Skin epidermis (tissue), 12 donors: ENCODE data around the gene EDN3.
"Not testable (repeated sequence)": the region's sequence is repeated elsewhere in the genome, so short reads cannot be mapped to it uniquely, and the experiment has no call there.

Experiments
- H3K27ac ChIP-seq, 21 experiments: fragments of 200-600 bp; sonication (generic) in 11 of 21; one replicate each; pipeline ENCODE4 v1.5.0; 2020; ENCODE audit warnings: mild to moderate bottlenecking in 3 of 21, inconsistent platforms in 2 of 21, moderate library complexity in 2 of 21
- H3K4me3 ChIP-seq, 7 experiments: fragments of 200-600 bp; sonication (generic) in 2 of 7; one replicate each; pipeline ENCODE4 v1.5.0; 2020; ENCODE audit warnings: inconsistent platforms in 2 of 7, mild to moderate bottlenecking in 2 of 7, moderate library complexity in 1 of 7

The EDN3 gene

DNA sequence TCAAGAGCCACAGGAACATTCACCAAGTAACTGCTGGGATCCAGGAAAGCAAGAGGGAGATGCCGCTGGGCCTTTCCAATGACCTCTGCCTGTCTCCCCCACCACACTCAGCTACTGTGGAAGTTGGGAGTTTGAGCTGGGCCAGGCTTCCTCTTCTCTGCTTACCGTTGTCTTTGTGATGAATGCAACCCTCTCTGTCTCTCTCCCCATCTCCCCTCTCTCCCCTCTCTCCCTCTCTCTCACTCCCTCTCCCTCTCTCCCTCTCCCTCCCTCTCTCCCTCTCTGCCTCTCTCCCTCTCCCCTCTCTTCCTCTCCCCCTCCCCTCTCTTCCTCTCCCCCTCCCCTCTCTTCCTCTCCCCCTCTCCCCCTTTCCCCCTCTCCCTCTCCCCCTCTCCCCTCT, 54.8 kb downstream of the EDN3 start:
- Histone ChIP-seq H3K4me3 (no peak overlapping the region), H3K27ac (no peak overlapping the region)

DNA sequence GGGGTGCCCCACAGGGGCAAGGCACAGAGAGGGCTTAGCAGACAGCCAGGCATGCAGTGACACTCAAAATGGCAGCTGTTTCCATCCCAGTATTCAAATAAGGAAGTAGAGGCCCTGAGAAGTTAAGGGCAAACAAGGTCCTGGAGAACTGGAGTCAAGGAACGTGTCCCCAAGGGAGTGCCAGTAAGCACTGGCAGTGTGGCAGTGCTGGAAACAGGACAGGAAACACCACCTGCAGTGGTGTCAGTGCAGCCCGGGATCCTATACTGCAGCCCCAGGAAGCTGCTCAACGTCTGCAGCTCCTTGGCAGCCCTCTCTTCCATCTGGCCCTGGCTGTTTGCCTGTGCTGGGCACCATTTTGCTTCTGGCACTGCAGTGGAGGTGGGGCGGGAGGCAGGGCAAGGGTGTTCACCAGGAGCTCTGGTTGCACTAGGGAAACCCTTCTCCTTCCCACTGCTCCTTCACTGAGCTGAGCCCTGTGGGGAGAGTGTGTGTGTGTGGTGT, 56.3 kb downstream of the EDN3 start:
- no peak overlapping the region for H3K4me3 ChIP-seq

DNA sequence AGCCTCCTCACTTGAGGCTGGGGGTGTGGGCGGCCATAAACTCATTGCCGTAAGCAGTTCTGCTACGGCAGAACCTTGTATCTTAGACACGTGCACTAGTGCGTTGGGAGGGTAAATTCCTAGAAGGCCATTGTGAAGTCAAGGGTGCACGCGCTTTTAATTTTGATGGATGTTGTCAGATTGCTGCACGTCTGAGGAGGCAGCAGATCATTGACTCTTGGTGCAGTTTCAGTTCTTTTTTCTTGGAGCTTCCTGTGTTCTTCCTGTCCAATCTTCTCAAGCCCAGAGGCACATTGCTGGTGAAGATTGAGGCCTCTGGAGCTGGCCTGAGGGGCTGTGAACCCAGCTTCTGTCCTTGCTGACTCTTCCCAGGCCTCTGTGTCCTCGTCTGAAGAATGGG, 58.4 kb downstream of the EDN3 start:
- not testable (repeated sequence) for H3K27ac ChIP-seq, H3K4me3 ChIP-seq

More for the DNA sequence above, 56.3 kb downstream of the EDN3 start:
- no peak overlapping the region for H3K27ac ChIP-seq

DNA sequence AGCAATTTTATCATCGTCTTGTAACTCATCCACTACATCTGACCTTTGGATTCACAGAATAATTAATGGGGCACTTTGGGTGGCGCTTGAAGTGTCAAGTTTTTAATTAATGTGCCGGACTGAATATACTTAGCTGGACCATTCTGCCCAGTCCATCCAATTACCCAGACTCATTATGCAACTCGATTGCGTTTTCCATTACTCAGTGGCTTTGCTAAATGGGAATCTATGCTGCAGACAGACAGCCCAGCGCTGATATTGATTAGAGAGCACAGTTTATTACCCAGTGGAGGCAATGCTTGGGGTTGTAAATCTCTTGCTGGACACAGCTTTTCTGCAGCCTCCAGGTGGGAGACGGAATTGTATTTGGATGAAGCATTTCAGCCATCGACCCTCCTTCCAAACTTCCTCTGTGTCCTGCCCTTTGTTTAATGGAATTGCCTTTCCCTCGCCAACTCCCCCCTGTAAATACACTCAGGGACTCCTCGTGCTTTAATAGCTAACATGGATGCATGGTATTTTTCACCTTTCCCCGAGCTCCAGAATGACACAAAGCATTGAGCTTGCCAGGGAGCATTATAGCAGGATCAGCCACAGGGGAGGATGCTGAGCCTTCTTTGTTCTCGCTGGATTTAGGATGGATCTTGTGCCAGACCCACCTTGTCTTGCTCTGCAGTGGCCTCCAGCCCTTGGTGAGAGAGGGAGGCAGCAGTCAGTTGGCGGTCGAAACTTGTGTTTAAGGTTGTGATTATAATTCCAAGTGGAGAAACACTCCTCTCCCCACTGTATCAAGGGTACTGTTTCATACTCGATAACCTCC, 59.7 kb downstream of the EDN3 start:
- no peak overlapping the region for H3K27ac ChIP-seq
- no peak overlapping the region for H3K4me3 ChIP-seq

DNA sequence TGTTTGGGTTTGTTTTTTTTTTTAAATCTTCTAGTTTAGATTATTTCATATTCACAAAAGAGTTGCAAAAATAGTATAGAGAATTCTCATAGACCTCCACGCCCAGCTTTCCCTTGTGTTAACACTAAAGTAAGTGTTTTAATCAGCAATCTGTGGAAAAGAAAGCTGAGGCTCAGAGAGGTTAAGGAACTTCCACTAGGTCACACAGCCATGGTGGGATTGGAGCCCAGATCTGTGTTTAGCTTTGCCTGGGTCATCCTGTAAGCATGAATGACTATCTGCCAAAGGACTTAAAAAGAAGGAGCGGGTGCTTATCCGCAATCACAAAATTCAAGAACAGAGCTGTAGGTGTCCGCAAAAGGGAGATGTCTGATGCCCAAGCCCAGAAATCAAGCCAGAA, 60.5 kb downstream of the EDN3 start:
- Histone ChIP-seq H3K27ac (no peak overlapping the region), H3K4me3 (no peak overlapping the region)

DNA sequence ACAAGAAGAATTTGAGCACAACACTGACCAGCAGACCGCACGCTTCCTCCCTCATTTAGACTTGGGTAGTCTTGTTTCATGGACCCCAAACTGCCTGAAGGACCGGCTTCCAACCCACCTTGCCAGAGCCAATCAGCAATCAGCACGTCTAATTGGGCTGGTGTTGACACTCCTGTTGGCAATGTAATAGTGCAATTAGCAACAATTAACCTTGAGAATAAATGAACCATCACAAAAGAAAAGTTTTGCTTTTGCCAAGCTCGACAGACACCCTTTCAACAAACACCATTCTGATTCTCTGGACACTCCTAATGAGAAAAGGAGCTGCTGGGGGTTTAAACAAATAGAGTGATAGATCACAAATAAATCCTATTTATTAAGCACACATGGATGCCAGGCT, 61.0 kb downstream of the EDN3 start:
- no peak overlapping the region for H3K4me3 ChIP-seq
- no peak overlapping the region for H3K27ac ChIP-seq

DNA sequence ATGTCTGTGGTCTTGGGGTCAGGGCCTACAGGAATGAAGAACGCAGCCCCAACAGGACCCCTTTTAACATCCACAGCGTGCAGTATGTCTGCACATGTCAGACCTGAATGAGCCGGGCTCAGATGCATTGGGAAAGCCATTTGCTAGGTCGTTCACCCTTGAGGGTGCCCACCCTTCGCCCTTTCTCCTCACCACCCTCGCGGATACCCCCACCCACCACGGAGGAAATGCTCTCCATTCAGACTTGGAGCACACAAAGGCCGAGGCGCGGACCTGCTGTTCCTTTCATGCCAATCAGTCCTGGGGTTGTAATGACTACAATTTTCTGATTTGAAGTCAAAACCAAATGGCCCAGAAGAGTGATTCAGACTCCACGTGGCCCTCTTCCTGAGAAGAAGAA, 62.7 kb downstream of the EDN3 start:
- Histone ChIP-seq H3K27ac (no peak overlapping the region), H3K4me3 (no peak overlapping the region)

DNA sequence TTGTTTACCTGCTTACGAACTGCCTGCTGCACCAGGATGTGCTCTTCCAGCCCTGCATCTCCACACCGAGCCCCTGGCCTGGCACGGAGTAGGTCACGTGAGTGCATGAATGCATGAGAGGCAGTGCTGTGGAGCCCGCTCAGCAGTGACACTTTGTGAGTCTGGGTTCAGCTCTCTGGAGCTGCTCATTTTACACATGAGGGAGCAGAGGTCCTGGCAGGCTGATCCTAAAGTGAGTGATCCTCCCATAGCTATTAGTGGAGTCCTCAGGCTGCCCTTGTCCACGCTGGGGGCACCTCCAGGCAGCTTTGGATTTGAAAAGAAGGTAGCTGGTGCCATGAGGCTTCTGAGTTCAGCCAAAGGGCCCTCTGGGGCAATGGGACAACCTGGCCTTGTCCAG, 64.2 kb downstream of the EDN3 start:
- no peak overlapping the region for H3K27ac ChIP-seq
- no peak overlapping the region for H3K4me3 ChIP-seq

DNA sequence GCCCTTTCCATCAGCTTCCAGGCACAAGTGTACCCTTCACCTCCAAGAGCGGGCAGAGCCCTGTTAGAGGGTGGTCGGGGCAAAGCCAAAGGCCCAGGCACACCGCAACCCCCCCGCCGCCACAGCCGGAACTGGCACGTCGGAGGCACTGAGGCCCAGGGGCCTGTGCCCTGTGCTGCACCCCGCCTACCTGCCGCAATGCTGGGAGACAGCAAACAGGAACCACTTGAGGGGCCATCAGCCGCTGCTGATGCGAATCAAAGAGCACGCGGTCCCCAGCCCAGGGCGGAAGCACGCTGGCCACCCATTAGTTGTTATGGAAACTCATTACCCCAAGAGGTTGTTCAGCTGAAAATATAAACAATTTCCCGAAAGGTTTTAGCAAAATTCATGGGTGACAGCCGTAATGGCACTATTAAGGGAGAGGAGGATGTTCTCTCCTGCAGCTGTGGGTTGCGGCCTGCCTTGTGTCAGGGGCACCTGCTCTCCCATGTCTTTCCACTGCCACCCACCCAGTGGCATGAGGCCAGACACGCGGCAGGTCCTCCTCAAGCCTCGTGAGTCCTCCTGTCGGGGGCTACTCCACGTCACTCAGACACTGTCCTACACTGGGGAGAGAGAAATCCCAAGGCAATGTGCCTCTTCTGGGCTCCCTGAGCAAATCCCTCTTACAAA, 65.3 kb downstream of the EDN3 start:
- H3K27ac ChIP-seq, result no peak overlapping the region
- no peak overlapping the region for H3K4me3 ChIP-seq

DNA sequence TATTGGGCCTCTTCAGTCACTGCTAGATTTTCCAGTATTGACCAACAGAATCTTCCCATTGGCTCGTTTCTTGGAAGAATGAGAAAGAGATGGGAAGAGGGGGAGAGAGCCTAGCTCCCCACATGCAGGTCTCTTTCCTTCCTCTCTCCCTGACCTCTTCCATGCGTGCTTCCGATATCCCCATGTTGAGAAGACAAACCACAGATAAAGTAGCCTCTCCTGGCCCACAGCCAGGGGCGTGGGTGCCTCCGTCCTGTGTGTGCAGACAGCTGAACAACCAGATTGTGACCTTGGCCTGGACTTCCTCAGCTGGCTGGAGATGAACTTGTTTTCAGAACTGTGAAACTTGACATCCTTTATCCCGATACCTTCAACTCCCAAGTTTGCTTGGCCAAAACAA, 71.0 kb downstream of the EDN3 start:
- no peak overlapping the region for H3K27ac ChIP-seq
- no peak overlapping the region for H3K4me3 ChIP-seq

DNA sequence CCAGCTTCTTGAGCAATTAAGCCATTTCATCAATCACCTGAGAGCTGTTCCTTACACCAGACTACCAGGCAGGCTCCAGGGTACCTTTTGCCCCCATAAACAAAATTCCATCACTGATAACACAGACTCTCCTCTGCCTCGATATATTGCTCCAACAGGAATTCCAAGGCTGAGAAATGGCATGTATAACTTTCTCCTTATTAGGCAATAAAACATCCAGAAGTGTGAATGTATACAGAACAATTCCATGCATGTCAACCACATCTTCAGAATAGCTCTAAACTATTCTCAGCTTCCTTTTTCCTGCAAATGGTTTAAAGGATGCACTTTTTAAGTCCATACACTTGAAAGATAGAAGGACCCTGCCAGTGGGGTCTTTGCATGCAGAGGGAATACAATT, 73.8 kb downstream of the EDN3 start:
- no peak overlapping the region for H3K27ac ChIP-seq
- H3K4me3 ChIP-seq, result no peak overlapping the region

DNA sequence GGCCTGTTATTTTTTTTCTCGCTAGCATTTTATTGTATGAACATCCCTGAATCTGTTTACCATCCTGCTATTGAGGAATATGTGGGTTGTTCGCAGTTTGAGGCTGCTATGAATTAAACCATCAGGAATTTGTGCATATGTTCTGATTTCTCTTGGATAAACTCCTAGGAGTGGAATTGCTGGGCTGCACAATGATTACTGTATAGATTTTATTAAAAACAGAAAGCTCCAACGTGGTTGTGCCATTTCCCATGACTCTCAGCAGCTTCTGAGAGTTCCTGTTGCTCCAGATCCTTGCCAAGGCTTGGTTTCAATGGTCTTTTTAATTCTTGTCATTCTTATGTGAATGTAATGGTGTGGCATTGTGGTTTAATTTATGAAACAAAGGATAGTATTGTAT, 75.1 kb downstream of the EDN3 start:
- Histone ChIP-seq H3K4me3 (no peak overlapping the region), H3K27ac (no peak overlapping the region)
